Right lobe of liver (tissue), 6 donors: Measurements from ENCODE around the gene TOM1L2. TPM values are rescaled to one million over a fixed set of nuclear protein-coding genes. Genes with fewer than 3 reads are reported as not detected.

ENCODE experiments used
- ATAC-seq, 4 donors: fragments of 200-7000 bp; cut with Tn5 transposase; one replicate each; pipeline ENCODE4 v1.9.1; 2020; ENCODE audit warnings: mild to moderate bottlenecking in 4 of 4, moderate library complexity in 4 of 4
- DNase-seq, 3 donors: peaks; one replicate each; pipeline ENCODE4 v3.0.0-alpha.2; 2020
- H3K27ac ChIP-seq, 3 donors: fragments of 200-600 bp; one replicate each; pipeline ENCODE4 v1.8.0; 2022
- H3K27me3 ChIP-seq, 2 donors: fragments of 200-600 bp; one replicate each; pipeline ENCODE4 v1.8.0; 2022
- H3K36me3 ChIP-seq, 4 donors: fragments of 200-600 bp; sonication (generic) in 1 of 4; one replicate each; pipeline versions ENCODE4 v1.5.1 to v1.8.0; 2017 to 2022; ENCODE audit warnings: control low read depth in 1 of 4
- H3K4me1 ChIP-seq, 4 donors: fragments of 200-600 bp; sonication (generic) in 1 of 4; one replicate each; pipeline versions ENCODE4 v1.5.1 to v1.8.0; 2017 to 2022; ENCODE audit warnings: control low read depth in 1 of 4
- H3K4me3 ChIP-seq, 3 donors: fragments of 200-600 bp; one replicate each; pipeline ENCODE4 v1.8.0; 2022
- H3K9me3 ChIP-seq, 4 donors: fragments of 200-600 bp; sonication (generic) in 1 of 4; one replicate each; pipeline versions ENCODE4 v1.5.1 to v1.8.0; 2017 to 2022; ENCODE audit warnings: control low read depth in 1 of 4
- CTCF ChIP-seq, 4 donors: fragments of 200-600 bp in 3 of 4; fragments of 450-650 bp in 1 of 4; IDR thresholded peaks; one replicate each; pipeline versions ENCODE4 v1.5.1 to v1.8.0; 2016 to 2022; ENCODE audit warnings: antibody characterized with exemption in 4 of 4, mild to moderate bottlenecking in 2 of 4
- POLR2A ChIP-seq: fragments of 450-650 bp; IDR thresholded peaks from one replicate; pipeline ENCODE4 v1.6.1; 2017; ENCODE audit warnings: antibody characterized with exemption, mild to moderate bottlenecking
- WGBS: methylation state at CpG from one replicate; pipeline ENCODE4 v1.1.6; 2018; ENCODE audit warnings: low coverage, low lambda C conversion rate; ENCODE audit not compliant: insufficient coverage; ENCODE audit errors: missing lambda C conversion rate; 5-methylcytosine and 5-hydroxymethylcytosine counted together
- intact Hi-C, 2 donors: fragments of 100-400 bp; cut with DNase I; formaldehyde crosslinking; loops; one replicate each; pipeline versions ENCODE4 v1.11.2 to v1.14.1; 2022
- total RNA-seq, 6 experiments: library from RNA; depleted of rRNA in 2 of 6; stranded (reverse); fragments of >200 nt in 2 of 6; fragmentation: NEBNext Ultra II Directional in 3 of 6; extraction: Animal tissue kit (Norgen Biotek cat#: 25700) in 3 of 6; gene quantifications; one replicate each; pipeline versions ENCODE4 v1.1.0 to v1.2.4, GENCODE V29; 2016 to 2023
- donor health status: DM: no; HTN: yes; CAD: no.
- donor health status: DM: no; HTN: no; CAD: no.
- donor health status: DM: no; HTN: no; CAD: no.
- donor health status: DM: no; HTN: yes; CAD: no.
- donor health status: DM: no; HTN: yes; CAD: no.

Gene TOM1L2
- total RNA-seq, 6 experiments from 2014 or later, result 13.5 to 21.2 (median 16.0) TPM

- Histone ChIP-seq H3K9me3 (no peaks in the 10 kb centered on the region), H3K27ac (peak overlapping the region in 2 of 3 donors; percentile 30 to 83), H3K4me3 (no peak overlapping the region), H3K27me3 (no peaks in the 10 kb centered on the region), H3K4me1 (peaks cover 0 to 22% (median 7%) of the 10 kb centered on the region in 4 donors), H3K36me3 (peaks cover 0 to 8% (median 0%) of the 10 kb centered on the region in 4 donors)
- WGBS, result 45% methylated on average over 5 of the region's 15 CpGs
- TF ChIP-seq POLR2A, result no peak
- no peak for TF ChIP-seq CTCF (IDR thresholded peaks at IDR 0.05)
- DNase-seq (peak in 1 of 3 donors; percentile 58), ATAC-seq (peak; percentile 19 to 45 (median 37))
- intact Hi-C loops, result no loop called here
Observed at GRCh38 chr17:18018411-18018921, 46.3 kb upstream of the TOM1L2 start.

DNA sequence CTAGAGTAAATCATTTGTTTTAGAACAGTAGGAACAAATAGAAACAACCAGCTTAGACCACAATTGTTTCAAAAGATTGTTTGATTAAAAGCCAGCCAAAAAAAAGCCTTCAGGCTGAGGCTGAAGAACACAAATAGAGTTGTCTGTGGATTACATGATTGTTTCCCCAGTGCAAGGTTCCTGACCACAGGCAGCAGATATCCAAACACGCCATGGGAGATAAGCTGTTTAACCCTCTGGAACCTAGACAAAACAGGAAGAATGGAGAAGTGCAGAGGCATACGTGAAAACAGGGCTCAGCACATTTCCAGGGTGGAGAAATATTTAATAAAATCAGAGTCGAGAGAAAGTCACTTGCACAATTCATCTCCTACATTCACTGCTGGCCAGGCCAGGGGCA is 45.8 kb upstream of the TOM1L2 start:
- no peaks in the 10 kb centered on the region for H3K27me3 ChIP-seq
- WGBS, result 33% methylated on average over 3 of the region's 3 CpGs
- H3K9me3 ChIP-seq, result no peaks in the 10 kb centered on the region
- DNase-seq, result no peak
- H3K4me3 ChIP-seq, result no peak overlapping the region
- peaks cover 0 to 8% (median 0%) of the 10 kb centered on the region in 4 donors for H3K36me3 ChIP-seq
- peak overlapping the region in 2 of 3 donors; percentile 56 to 83 for H3K27ac ChIP-seq
- no peak for TF ChIP-seq CTCF (IDR thresholded peaks at IDR 0.05)
- no peak for TF ChIP-seq POLR2A
- ATAC-seq, result peak; percentile 82 to 85 (median 84)
- peaks cover 0 to 22% (median 7%) of the 10 kb centered on the region in 4 donors for H3K4me1 ChIP-seq
- intact Hi-C loops, result no loop called here

DNA sequence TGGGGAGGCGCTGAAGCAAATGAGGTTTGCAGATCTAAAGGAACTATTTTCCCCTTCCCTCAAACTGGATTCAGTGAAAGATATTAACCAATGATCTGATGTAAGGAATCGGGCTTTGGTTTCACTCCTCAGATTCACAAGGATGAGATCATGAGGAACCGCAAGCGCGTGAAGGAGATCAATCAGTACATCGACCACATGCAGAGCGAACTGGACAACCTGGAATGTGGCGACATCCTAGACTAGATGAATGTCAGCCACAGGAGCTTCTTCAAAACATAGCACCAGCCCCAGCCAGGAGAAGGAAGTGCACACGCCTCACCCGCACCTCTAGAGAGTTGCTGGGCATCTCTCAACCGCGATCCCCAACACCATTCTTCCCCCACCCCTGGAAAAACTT is 44.2 kb upstream of the TOM1L2 start:
- TF ChIP-seq POLR2A (no peak), CTCF (IDR thresholded peaks at IDR 0.05) (no peak)
- ATAC-seq, result no peak
- no peaks in the 10 kb centered on the region for H3K9me3 ChIP-seq
- 86% methylated on average over 11 of the region's 12 CpGs for WGBS
- peaks cover 0 to 8% (median 0%) of the 10 kb centered on the region in 4 donors for H3K36me3 ChIP-seq
- H3K27me3 ChIP-seq, result no peaks in the 10 kb centered on the region
- H3K4me1 ChIP-seq, result peaks cover 0 to 22% (median 7%) of the 10 kb centered on the region in 4 donors
- intact Hi-C loops, result no loop called here
- H3K27ac ChIP-seq, result no peak overlapping the region
- H3K4me3 ChIP-seq, result no peak overlapping the region
- DNase-seq, result no peak

GRCh38 chr17:18015593-18015992 is 43.4 kb upstream of the TOM1L2 start:
- H3K27ac ChIP-seq, result no peak overlapping the region
- WGBS, result no CpG with 5 or more reads among the region's 5 CpGs
- no peak overlapping the region for H3K4me3 ChIP-seq
- H3K36me3 ChIP-seq, result peaks cover 0 to 8% (median 0%) of the 10 kb centered on the region in 4 donors
- TF ChIP-seq CTCF (IDR thresholded peaks at IDR 0.05) (no peak), POLR2A (no peak)
- no peaks in the 10 kb centered on the region for H3K9me3 ChIP-seq
- ATAC-seq, result no peak
- intact Hi-C loops, result no loop called here
- DNase-seq, result no peak
- H3K27me3 ChIP-seq, result no peaks in the 10 kb centered on the region
- H3K4me1 ChIP-seq, result peaks cover 0 to 22% (median 7%) of the 10 kb centered on the region in 4 donors
